Astrocyte of the hippocampus (primary cell): ENCODE results near the gene ELANE.
"Not testable (repeated sequence)": the region's sequence is repeated elsewhere in the genome, so short reads cannot be mapped to it uniquely, and the experiment has no call there.

Source experiments
- DNase-seq: peaks from one replicate; pipeline ENCODE4 v3.0.0; 2011; ENCODE audit warnings: low read depth, low spot score

Gene ELANE

GRCh38 chr19:842802-843179 is 9.3 kb upstream of the ELANE start:
- not testable (repeated sequence) for DNase-seq

DNA sequence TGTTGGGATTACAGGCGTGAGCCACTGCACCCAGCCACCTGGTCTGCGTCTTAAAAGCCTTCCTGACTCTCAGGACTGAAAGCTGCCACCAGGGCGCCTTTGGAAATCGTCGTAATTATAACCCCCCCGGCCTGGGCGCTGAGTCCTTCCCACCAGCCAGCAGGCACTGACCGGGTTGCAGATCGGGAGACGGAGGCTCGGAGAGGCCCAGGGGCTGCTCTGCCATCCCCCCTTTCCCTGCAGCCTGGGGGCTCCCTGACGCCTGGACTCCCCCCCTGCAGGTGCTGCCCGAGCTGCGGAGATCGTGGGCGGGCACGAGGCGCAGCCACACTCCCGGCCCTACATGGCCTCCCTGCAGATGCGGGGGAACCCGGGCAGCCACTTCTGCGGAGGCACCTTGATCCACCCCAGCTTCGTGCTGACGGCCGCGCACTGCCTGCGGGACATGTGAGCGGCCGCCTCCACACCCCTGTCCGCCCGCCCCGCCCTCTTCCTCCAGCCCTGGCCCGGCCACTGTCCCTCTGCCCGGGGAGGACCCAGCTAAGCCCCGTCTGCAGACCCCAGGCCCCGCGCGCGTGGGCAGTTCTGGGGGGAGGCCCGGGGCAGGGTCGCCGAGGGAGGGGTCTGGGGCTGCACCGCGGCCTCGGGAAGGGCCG is 8.8 kb upstream of the ELANE start:
- DNase-seq: no peak

- no peak for DNase-seq
Observed at GRCh38 chr19:843836-844545, 8.1 kb upstream of the ELANE start.

DNA sequence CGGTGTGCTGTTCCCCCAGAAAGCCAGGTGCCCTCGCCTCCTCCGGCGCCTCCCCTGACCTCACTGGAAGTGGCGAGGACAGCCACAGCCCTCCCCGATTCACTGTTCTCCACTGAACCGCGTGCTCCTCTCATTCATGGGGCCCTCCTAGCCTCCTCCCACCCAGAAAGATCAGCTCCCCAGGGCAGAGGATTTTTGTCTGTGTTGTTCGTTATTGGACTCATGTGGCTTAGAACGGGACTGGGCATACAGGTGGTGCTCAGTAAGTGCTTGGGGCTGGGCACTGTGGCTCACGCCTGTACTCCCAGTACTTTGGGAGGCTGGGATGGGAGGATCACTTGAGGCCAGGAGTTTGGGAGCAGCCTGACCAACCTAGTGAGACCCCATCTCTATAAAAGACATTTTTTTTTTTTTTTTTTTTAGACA is 7.5 kb upstream of the ELANE start:
- DNase-seq: no peak

DNA sequence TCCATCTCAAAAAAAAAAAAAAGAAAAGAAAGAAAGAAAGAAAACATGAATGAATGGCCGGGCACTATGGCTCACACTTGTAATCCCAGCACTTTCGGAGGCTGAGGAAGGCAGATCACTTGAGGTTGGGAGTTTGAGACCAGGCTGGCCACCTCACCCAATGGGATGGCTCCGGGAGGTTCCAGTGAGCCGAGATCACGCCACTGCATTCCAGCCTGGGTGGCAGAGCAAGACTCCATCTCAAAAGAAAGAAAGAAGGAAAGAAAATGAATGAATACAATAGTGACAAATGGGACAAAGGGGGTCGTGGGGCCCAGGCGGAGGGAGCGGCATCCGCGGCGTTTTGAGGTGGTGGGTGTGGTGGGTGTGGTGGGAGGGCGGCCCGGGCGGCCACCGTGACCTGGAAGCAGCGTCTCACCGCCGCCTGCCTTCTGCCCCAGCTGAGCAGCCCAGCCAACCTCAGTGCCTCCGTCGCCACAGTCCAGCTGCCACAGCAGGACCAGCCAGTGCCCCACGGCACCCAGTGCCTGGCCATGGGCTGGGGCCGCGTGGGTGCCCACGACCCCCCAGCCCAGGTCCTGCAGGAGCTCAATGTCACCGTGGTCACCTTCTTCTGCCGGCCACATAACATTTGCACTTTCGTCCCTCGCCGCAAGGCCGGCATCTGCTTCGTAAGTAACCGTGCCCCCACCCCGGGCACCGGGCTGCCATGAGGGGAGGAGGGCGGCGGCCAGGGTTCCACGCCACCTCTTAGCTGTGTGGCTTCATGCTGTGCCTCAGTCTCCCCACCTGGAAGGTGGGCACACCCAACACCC is 6.2 kb upstream of the ELANE start:
- DNase-seq: no peak

DNA sequence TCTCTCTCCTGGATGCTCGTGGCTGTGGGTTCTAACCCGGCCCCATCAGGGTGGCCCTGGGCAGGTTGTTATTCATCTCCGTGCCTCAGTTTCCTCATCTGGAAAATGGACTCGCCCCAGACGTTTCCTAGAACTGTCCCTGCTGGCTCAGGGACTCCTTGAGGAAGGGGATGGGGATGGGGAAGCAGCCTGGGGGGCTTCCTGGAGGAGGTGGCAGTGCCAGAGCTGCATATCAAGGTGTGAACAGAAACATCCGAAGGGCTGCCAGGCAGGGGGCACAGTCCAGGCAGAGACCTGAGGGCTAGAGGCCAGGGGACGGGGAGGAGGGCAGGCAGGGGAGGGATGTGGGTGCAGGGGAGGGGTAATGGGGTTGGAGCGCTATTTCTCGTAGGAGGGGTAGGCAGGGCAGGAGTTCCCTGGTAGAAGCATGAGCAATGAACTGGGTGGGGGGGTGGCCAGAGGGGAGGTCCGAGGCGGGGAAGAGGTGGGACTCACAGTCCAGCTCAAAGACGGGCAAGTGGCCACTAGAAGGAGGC is 3.6 kb upstream of the ELANE start:
- no peak for DNase-seq

DNA sequence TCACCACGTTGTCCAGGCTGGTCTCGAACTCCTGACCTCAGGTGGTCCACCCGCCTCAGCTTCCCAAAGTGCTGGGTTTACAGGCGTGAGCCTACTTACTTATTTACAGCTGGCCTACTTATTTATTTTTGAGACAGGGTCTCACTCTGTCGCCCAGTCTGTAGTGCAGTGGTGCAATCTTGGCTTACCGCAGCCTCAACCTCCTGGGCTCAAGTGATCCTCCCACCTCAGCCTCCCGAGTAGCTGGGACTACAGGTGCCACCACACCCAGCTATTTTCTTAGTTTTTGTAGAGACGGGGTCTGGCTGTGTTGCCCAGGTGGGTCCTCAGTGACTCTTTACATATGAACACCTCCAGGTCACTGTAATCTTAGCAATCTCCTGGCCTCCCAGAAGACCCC is 2.9 kb upstream of the ELANE start:
- DNase-seq: not testable (repeated sequence)

GRCh38 chr19:850221-850978 is 1.7 kb upstream of the ELANE start:
- DNase-seq: peak; percentile 87

- DNase-seq: no peak
Observed at GRCh38 chr19:850979-851335, 1.1 kb upstream of the ELANE start.

DNA sequence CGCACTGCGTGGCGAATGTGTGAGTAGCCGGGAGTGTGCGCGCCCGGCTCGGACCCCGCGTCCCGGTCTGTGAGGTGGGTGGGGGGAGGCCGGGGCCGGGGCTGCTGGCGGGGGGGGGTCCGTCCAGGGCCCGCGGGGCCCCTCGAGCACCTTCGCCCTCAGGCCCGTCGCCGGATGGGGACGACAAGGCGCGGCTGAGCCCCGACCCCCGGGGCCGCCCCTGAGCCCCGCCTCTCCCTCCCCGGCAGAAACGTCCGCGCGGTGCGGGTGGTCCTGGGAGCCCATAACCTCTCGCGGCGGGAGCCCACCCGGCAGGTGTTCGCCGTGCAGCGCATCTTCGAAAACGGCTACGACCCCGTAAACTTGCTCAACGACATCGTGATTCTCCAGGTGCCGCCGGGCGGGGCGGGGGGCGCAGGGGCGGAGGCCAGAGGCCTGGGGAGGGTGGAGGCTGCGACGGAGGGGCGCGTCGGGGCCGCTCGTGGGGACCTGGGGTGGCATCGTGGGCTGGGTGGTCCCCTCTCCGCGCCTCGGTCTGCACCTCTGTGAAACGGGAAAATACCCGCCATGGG is 997 bp downstream of the ELANE start:
- no peak for DNase-seq

GRCh38 chr19:853614-854220 is 1.6 kb downstream of the ELANE start:
- not testable (repeated sequence) for DNase-seq

GRCh38 chr19:854549-854948 is 2.4 kb downstream of the ELANE start:
- DNase-seq: no peak

- DNase-seq: no peak
Observed at GRCh38 chr19:855142-855541, 3.0 kb downstream of the ELANE start.

DNA sequence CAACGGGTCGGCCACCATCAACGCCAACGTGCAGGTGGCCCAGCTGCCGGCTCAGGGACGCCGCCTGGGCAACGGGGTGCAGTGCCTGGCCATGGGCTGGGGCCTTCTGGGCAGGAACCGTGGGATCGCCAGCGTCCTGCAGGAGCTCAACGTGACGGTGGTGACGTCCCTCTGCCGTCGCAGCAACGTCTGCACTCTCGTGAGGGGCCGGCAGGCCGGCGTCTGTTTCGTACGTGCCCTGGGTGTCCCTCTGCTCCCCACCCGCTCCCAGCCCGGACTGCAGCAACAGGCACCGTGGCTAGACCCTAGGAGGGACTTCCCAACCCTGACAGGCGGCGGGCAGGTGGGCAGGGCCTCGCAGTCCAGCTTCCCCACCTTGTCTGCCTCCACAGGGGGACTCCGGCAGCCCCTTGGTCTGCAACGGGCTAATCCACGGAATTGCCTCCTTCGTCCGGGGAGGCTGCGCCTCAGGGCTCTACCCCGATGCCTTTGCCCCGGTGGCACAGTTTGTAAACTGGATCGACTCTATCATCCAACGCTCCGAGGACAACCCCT is 3.5 kb downstream of the ELANE start:
- no peak for DNase-seq

DNA sequence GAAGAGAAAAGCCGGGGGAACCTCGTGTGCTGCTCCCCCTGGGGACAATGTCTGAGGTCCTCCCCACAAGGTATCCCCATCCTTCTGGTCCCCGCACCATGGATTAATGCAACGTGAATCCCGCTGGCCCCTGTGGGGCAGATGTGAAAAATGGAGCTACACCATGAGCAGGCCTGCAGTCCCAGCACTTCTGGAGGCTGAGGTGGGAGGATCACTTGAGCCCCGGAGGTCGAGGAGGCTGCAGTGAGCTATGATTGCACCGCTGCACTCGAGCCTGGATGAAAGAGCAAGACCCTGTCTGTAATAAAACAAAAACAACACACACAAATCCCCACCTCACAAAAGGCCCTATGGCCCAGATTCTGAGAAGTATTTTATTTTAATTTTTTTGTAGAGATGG is 6.2 kb downstream of the ELANE start:
- DNase-seq: no peak

DNA sequence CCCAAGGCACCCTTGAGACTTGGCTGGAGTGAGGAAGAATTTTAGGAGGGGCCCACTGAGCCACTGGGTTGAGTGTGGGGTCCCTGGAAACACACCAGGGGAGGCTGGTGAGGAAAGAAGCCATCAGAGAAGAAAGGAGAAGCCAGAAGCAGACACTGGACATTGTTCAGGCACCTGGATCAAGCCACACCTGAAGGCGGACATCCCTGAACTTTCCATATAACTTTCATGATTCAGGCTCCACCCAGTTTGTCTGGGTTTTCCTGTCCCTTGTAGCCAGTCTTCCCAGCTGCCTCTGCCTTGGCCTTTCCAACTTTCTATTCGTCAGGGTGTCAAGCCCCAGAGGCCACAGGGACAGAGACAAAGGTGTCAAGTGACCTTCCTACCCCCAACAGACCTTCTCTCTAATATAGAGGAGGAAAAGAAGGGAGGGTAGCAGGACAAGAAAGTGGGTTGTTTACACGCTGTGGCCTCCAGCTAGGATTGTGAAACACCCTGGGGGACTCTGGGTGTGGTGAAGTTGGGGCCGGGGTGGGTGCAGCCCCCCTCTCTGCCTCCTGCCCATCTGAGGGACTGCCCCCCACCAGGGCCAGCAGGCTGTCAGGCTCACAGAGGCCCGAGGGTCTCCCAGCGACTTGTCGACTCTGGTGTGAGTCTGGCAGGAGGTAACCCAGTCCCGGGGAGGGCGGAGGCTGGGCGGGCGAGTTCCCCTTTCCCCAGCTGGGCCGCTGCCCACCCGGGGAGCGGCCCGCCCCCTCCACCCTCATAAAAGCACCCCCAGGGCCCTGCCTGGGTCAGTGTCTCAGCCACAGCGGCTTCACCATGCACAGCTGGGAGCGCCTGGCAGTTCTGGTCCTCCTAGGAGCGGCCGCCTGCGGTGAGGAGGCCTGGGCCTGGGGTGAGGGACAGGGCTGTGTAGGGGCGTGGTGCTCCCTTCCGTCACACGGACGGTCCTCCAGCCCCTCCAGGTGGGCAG is 7.1 kb downstream of the ELANE start, which contains the start of gene CFD:
Gene CFD (plus strand): TSS at position 797 of the 976 bp plus-strand sequence. CDS start 26 bp downstream, at position 823.
- DNase-seq: no peak

GRCh38 chr19:861141-861755 is 9.1 kb downstream of the ELANE start:
- DNase-seq: no peak

DNA sequence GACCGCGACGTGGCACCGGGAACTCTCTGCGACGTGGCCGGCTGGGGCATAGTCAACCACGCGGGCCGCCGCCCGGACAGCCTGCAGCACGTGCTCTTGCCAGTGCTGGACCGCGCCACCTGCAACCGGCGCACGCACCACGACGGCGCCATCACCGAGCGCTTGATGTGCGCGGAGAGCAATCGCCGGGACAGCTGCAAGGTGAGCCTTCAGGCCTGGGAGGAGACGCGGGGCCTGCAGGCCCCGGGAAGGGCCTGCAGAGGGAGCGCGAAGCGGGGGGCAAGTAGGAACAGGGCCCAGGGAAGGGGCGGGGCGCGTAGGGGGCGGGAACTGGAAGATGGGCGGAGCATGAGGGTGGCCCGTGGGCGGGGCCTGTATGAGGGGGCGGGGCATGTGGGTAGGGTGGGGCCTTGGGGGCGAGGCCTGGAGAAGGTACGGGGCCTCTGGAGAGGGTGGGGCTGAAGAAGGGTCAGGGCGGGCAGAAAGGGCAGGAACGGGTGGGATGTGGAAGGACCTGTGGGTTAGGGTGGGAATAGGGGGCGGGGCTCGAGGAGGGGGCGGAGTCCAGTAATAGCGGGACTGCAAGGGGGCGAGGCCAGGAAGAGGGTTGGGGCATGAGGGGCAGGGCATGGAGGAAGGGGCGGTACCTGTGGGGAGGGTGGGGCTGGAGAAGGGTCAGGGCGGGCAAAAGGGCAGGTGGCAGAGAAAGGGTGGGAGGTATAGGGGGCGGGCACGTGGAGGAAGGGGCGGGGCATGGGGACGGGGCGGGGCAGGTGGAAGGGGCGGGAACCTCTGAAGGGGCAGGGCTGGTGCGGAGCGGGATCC is 9.9 kb downstream of the ELANE start:
- DNase-seq: peak; percentile 35
